HepG2 (cell line): ENCODE results near the gene GGTLC2.
"Not testable (repeated sequence)": the region's sequence is repeated elsewhere in the genome, so short reads cannot be mapped to it uniquely, and the experiment has no call there.

Experiments
- NR2F2 ChIP-seq: IDR thresholded peaks from 2 replicates; pipeline ENCODE4 v1.6.1; 2012; ENCODE audit warnings: low read depth, inconsistent platforms, borderline replicate concordance
- NR2F6 ChIP-seq, 2 experiments: IDR thresholded peaks; 2 replicates each; pipeline ENCODE4 v1.6.1; 2016; ENCODE audit warnings: antibody characterized with exemption in 1 of 2, mild to moderate bottlenecking in 1 of 2
- ZNF121 ChIP-seq: sonication (generic); formaldehyde crosslinking; IDR thresholded peaks from 2 replicates; pipeline ENCODE4 v1.5.0; 2020; ENCODE audit warnings: mild to moderate bottlenecking, missing genetic modification reagents
- ZNF629 ChIP-seq: sonication (generic); formaldehyde crosslinking; conservative IDR thresholded peaks from 2 replicates; pipeline ENCODE4 v1.5.0; 2020; ENCODE audit warnings: missing genetic modification reagents
- ZNF660 ChIP-seq: sonication (generic); formaldehyde crosslinking; IDR thresholded peaks from 2 replicates; pipeline ENCODE4 v1.5.1; 2020; ENCODE audit warnings: mild to moderate bottlenecking, low read depth, missing genetic modification reagents, borderline replicate concordance
- TF ChIP-seq, protein P1 (sequence below): sonication (generic); formaldehyde crosslinking; IDR thresholded peaks from 2 replicates; pipeline ENCODE4 v1.4.0; 2020; ENCODE audit warnings: low read depth, missing genetic modification reagents

DNA sequence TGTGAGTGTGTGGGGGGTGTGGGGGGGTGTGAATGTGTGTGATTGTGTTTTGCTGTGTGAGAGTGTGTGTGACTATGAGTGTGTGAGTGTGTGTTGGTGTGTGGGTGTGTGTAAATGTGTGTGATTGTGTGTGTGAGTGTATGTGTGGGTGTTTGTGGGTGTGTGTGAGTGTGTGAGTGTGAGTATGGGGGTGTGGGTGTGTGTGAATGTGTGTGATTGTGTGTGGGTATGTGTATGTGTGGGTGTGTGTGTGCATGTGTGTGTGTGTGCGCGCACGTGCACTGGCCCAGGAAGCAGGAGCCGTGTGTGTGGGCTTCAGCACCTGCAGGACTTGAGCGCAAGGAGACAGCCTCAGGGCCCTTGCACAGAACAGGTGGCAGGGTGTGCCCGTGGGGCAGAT is 8.2 kb downstream of the GGTLC2 start:
- TF ChIP-seq ZNF629 (CRISPR knock-in tag); ZNF121 (CRISPR knock-in tag); NR2F6 (IDR thresholded peaks at IDR 0.05); NR2F6 (CRISPR knock-in tag; IDR thresholded peaks at IDR 0.05); NR2F2; ZNF660: not testable (repeated sequence)
- TF ChIP-seq, protein P1, sequence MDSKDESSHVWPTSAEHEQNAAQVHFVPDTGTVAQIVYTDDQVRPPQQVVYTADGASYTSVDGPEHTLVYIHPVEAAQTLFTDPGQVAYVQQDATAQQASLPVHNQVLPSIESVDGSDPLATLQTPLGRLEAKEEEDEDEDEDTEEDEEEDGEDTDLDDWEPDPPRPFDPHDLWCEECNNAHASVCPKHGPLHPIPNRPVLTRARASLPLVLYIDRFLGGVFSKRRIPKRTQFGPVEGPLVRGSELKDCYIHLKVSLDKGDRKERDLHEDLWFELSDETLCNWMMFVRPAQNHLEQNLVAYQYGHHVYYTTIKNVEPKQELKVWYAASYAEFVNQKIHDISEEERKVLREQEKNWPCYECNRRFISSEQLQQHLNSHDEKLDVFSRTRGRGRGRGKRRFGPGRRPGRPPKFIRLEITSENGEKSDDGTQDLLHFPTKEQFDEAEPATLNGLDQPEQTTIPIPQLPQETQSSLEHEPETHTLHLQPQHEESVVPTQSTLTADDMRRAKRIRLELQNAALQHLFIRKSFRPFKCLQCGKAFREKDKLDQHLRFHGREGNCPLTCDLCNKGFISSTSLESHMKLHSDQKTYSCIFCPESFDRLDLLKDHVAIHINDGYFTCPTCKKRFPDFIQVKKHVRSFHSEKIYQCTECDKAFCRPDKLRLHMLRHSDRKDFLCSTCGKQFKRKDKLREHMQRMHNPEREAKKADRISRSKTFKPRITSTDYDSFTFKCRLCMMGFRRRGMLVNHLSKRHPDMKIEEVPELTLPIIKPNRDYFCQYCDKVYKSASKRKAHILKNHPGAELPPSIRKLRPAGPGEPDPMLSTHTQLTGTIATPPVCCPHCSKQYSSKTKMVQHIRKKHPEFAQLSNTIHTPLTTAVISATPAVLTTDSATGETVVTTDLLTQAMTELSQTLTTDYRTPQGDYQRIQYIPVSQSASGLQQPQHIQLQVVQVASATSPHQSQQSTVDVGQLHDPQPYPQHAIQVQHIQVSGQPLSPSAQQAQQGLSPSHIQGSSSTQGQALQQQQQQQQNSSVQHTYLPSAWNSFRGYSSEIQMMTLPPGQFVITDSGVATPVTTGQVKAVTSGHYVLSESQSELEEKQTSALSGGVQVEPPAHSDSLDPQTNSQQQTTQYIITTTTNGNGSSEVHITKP (CRISPR knock-in tag), result not testable (repeated sequence)
